HG02588 (cell line): ENCODE results near the gene AMIGO1.
A peak's percentile ranks its signal among the peaks of the same experiment; 100 is the strongest.
"Not testable (repeated sequence)": the region's sequence is repeated elsewhere in the genome, so short reads cannot be mapped to it uniquely, and the experiment has no call there.

ENCODE experiments used
- ATAC-seq: cut with Tn5 transposase; IDR thresholded peaks from one replicate; pipeline ENCODE4 v1.9.1; 2021; ENCODE audit warnings: mild to moderate bottlenecking, moderate library complexity; ENCODE audit not compliant: unreplicated experiment

The AMIGO1 gene

GRCh38 chr1:109484519-109484975 is 25.0 kb downstream of the AMIGO1 start:
- no peak for ATAC-seq

- ATAC-seq: peak; percentile 84
Measured at GRCh38 chr1:109483672-109484518, 25.6 kb downstream of the AMIGO1 start, which contains the start of gene ATXN7L2. ATXN7L2 (plus strand) TSS chr1:109483905; CDS start chr1:109483954, 49 bp downstream.

- ATAC-seq: peak; percentile 8
Measured at GRCh38 chr1:109482791-109483671, 26.5 kb downstream of the AMIGO1 start.

- ATAC-seq: no peak
Measured at GRCh38 chr1:109482242-109482641, 27.3 kb downstream of the AMIGO1 start.

- no peak for ATAC-seq
Measured at GRCh38 chr1:109481646-109482045, 27.9 kb downstream of the AMIGO1 start.

GRCh38 chr1:109479901-109480300 is 29.6 kb downstream of the AMIGO1 start:
- ATAC-seq: no peak

GRCh38 chr1:109479311-109479710 is 30.2 kb downstream of the AMIGO1 start:
- no peak for ATAC-seq

GRCh38 chr1:109478806-109479205 is 30.7 kb downstream of the AMIGO1 start:
- no peak for ATAC-seq

GRCh38 chr1:109477821-109478220 is 31.7 kb downstream of the AMIGO1 start:
- no peak for ATAC-seq

- ATAC-seq: no peak
Measured at GRCh38 chr1:109476825-109477224, 32.7 kb downstream of the AMIGO1 start.

GRCh38 chr1:109475261-109475660 is 34.3 kb downstream of the AMIGO1 start:
- no peak for ATAC-seq

- no peak for ATAC-seq
Measured at GRCh38 chr1:109474697-109475096, 34.8 kb downstream of the AMIGO1 start.

- ATAC-seq: not testable (repeated sequence)
Measured at GRCh38 chr1:109473284-109474057, 36.1 kb downstream of the AMIGO1 start.

- no peak for ATAC-seq
Measured at GRCh38 chr1:109472779-109473178, 36.7 kb downstream of the AMIGO1 start.

- no peak for ATAC-seq
Measured at GRCh38 chr1:109470245-109470644, 39.3 kb downstream of the AMIGO1 start.

GRCh38 chr1:109468903-109469302 is 40.6 kb downstream of the AMIGO1 start:
- no peak for ATAC-seq

GRCh38 chr1:109468061-109468460 is 41.5 kb downstream of the AMIGO1 start:
- ATAC-seq: no peak

- no peak for ATAC-seq
Measured at GRCh38 chr1:109467301-109467777, 42.2 kb downstream of the AMIGO1 start.

GRCh38 chr1:109466452-109467300 is 42.9 kb downstream of the AMIGO1 start, which contains the start of gene SYPL2:
SYPL2 (plus strand) TSS chr1:109466546; CDS start chr1:109466844, 298 bp downstream.
- ATAC-seq: no peak

- no peak for ATAC-seq
Measured at GRCh38 chr1:109466125-109466451, 43.4 kb downstream of the AMIGO1 start.
